Activated CD4-positive, alpha-beta T cell treated with anti-CD3 and anti-CD28 coated beads for 1 hour (primary cell): ENCODE results near the gene THOC2.
"Not testable (repeated sequence)": the region's sequence is repeated elsewhere in the genome, so short reads cannot be mapped to it uniquely, and the experiment has no call there.

Source experiments
- DNase-seq: peaks from one replicate; pipeline ENCODE4 v3.0.0-alpha.2; 2020

THOC2 gene, protein sequence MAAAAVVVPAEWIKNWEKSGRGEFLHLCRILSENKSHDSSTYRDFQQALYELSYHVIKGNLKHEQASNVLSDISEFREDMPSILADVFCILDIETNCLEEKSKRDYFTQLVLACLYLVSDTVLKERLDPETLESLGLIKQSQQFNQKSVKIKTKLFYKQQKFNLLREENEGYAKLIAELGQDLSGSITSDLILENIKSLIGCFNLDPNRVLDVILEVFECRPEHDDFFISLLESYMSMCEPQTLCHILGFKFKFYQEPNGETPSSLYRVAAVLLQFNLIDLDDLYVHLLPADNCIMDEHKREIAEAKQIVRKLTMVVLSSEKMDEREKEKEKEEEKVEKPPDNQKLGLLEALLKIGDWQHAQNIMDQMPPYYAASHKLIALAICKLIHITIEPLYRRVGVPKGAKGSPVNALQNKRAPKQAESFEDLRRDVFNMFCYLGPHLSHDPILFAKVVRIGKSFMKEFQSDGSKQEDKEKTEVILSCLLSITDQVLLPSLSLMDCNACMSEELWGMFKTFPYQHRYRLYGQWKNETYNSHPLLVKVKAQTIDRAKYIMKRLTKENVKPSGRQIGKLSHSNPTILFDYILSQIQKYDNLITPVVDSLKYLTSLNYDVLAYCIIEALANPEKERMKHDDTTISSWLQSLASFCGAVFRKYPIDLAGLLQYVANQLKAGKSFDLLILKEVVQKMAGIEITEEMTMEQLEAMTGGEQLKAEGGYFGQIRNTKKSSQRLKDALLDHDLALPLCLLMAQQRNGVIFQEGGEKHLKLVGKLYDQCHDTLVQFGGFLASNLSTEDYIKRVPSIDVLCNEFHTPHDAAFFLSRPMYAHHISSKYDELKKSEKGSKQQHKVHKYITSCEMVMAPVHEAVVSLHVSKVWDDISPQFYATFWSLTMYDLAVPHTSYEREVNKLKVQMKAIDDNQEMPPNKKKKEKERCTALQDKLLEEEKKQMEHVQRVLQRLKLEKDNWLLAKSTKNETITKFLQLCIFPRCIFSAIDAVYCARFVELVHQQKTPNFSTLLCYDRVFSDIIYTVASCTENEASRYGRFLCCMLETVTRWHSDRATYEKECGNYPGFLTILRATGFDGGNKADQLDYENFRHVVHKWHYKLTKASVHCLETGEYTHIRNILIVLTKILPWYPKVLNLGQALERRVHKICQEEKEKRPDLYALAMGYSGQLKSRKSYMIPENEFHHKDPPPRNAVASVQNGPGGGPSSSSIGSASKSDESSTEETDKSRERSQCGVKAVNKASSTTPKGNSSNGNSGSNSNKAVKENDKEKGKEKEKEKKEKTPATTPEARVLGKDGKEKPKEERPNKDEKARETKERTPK (N-terminal part only)

DNA sequence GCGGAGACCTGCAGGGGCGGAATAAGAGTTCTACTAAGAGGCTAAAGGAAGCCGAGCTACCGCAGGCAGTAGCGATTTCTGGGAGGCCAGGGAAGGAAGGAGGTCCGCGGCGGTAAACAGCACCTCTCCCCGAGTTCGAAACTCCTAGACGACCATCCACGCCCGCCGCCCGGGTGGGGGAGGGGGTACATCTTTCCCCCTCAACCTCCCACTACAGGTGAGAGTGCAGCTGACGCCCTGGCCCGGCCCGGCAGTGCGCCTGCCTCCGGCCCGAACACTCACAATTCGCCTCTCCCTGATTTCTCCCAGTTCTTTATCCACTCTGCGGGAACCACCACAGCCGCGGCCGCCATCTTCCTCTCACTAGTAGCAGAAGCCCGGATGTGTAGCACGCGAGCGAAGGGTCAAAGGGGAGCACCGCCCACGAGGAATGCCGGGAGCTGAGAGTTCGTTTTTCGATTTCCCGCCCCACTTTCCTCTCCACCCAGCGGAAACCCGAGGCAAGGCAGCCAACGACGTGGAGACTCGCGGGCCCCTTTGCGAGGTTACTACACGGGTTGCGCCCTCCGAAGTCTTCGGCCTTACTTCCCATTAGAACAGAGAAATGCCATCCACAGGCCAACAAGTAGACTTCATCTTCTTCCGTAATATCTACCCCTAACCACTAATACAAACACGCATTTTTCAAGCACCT, at the start of gene THOC2:
TSS of gene THOC2 (minus strand) at position 383 of the 694 bp plus-strand sequence. CDS start at position 353, 30 bp downstream.
- DNase-seq: peak; percentile 63

DNA sequence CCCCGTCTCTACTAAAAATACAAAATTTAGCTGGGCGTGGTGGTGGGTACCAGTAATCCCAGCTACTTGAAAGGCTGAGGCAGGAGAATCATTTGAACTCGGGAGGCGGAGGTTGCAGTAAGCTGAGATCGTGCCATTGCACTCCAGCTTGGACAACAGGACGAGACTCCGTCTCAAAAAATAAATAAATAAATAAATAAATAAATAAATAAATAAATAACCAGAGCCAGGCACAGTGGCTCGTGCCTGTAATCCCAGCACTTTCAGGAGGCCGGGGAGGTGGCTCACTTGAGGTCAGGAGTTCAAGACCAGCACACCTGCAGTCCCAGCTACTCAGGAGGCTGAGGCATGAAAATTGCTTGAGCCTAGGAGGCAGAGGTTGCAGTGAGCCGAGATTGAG, 48.9 kb upstream of the THOC2 start:
- not testable (repeated sequence) for DNase-seq

DNA sequence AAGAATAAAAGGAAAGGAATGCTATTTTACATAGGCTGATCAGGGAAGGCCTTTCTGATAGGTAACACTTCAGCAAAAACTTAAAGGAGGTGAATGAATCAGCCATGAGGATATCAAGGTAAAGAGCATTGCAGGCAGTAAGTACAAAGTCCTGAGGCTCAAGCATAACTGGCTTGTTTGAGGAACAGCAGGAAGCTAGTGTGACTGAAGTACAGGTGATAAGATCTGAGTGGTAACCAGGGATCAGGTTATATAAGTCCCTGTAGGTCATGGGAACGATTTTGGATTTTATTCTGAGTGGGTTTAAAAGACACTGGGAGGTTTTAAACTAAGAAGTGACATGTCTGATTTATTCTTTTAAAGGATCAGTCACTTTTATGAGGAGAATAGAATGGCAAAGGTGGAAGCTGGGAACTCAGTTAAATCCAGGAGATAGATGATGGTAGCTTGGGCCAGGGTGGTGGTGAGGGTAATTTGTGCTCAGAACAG, 47.1 kb upstream of the THOC2 start:
- DNase-seq: no peak

DNA sequence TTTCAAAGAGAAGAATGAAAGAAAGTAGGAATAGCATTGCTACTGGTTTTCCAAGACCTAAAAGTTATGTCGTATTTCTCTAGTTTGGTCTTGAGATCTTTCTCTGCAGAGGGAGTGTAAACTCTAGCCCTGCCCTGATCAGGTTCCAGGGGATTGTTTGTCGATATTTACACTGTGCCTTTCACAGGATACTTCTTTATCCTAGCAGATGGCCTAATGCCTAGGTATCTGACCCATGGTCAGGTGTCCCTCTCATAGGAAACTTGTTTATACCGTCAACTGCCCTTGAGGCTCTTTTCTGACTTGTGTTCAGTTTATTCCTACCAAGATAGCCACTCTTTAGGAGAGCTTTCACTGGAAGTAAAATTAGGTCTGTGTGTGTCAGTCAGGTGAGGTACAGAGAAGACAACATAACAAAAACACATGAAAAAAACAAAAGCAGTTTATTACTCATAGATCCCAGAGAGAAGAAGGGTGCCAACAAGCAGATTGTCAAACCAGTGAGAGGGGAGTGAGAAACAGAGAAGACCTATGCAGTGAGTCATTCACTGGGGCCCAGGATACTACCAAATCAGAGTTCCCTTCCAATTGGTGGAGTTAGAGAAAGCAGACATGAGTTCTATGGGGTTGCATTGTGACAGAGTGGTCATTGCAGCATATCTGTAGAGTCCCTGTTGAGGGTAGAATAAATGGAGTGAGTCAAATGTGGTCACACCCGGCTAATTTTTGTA, 40.6 kb upstream of the THOC2 start:
- DNase-seq: no peak

DNA sequence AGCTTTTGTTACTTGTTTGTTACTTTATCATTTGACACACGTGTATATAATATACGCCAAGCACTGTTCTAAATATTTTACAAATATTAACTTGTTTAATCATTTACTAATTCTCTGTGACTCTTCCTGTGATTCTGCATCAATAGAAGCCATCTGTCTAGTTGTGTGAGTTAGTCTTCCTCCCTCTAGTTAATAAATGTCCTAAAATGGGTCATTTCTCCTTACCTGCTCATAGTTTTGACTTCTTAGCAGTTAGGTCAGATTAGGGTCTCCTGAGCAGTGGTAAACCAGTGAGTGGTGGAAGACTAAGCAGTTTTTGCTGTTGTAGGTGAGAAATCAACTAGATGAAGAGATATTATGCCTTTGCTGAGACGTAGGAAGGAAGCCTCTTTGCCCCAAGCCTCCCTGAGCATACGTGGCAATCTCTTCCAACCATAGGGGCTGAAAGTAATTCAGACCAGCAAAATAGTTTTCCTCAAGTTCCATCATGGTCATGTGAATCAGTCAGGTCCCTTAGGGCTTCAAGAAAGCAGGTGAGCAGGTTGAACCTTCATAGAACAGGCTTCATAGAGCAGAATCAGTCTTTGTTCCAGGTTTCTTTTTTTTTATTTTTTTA, 38.7 kb upstream of the THOC2 start:
- no peak for DNase-seq

DNA sequence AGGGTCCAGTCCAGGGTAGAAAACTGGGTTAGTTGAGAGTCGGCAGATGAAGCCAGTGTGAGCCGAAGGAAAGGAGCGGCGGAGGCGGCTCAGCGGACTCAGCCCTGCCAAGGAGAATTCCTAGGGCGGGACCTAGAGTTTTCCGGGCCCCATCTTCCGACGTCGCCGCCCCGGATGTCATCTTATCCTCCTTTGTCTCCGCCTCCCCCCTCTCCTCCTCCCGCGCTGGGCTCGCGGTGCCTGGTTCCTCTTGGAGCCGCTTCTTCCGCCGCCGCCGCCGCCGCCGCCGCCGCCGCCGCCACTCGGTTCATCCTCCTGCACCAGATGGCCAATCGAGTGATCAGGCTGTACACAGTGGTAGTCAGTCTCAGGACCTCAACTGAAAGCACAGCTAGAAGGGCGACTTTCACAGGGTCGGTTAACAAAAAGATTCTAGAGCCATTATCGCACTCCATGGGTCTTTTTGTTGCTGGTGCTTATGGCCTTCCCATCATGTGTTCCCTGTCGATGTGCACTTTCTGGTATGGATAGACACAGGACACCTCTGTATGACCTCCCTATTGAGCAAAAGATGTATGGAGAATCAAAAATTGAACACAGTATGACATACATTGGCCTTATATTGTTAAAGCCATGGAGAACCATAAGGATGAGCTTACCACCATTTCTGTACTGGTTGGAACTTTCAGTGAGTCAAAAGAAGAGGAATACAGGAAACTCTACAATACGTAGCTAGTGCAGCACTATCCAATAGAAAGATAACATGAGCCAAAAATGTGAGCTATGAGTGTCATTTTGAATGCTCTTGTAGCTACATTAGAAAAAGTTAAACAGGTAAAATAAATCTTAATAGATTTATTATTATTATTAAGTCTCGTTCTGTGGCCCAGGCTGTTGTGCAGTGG, 32.4 kb upstream of the THOC2 start:
- peak; percentile 9 for DNase-seq

DNA sequence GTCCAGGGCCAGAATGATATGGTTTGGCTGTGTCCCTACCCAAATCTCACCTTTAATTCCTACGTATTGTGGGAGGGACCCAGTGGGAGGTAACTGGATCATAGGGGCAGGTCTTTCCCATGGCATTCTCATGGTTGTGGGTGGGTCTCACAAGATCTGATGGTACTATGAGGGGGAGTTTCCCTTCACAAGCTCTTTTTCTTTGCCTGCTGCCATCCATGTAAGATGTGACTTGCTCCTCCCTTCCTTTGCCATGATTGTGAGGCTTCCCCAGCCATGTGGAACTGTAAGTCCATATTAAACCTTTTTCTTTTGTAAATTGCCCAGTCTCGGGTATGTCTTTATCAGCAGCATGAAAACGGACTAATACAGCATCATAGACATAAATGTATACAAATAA, 27.0 kb upstream of the THOC2 start:
- not testable (repeated sequence) for DNase-seq

DNA sequence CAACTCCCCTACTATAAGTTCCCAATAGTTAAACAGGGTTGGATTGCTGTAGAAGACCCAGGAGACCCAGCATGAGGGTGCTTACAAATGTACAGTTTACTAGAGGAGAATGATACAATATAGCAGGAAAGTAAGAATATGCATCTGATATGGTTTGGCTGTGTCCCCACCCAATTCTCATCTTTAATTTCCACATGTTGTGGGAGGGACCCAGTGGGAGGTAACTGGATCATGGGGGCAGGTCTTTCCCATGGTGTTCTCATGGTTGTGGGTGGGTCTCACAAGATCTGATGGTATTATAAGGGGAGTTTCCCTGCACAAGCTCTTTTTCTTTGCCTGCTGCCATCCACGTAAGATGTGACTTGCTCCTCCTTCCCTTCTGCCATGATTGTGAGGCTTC, 24.9 kb upstream of the THOC2 start:
- DNase-seq: not testable (repeated sequence)

DNA sequence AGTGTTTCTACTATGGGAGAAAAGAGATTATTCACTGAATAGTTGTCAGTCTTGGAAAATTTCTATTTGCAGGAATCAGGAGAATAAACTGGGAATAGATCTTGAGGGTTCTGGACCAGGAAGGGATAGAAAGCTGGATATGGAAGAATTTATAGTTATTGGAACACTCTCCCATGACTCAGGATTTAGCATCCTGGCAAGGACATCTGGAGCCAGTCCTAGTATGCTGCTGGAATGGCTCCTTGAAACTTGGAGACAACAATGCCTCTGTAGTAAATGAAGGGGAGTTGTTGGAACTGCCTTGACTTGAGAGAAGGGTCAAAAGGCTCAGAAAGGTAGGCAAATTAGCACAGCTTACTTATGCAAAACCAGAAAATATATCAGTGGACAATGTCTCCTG, 23.5 kb upstream of the THOC2 start:
- no peak for DNase-seq

DNA sequence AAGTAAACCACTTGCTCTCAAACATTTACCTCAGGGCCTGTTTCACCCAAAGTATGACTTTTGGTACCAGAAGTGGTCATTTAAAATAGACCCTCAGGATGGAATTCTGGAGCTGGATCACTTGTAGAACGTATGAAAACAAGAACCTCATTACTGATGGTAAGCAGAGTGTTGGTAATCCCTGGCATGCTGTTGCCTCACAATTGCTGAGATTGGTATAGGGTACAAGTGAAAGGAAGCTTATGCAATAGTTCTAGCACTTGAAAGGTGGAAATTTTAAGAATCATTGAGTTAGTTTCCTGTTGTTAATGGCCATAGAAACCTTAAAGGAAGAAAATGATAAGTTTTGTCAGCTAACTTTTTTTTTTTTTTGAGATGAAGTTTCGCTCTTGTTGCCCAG, 22.3 kb upstream of the THOC2 start:
- DNase-seq: no peak

DNA sequence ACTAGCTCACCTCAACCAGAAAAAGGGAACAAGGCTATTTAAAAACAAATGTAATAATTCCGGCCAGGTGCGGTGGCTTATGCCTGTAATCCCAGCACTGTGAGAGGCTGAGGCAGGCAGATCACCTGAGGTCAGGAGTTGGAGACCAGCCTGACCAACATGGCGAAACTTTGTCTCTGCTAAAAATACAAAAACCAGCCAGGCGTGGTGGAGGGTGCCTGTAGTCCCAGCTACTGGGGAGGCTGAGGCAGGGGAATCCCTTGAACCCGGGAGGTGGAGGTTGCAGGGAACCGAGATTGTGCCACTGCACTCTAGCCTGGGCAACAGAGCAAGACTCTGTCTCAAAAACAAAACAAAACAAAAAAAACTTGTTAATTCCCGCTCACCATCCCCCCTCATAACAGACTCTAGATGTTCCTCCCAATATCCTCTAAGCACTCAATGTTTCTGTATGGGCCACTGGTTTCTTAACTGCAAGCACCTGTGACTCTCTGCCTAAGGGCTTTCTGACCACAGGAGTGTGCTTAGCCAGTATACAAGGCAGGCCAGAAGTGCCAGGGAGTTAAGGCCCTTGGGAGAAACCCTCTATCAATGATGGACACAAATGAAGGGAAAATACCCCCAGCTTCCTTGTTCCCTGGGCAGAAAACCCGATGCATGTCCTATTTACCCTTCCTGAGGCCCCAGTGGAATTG, 21.0 kb upstream of the THOC2 start:
- no peak for DNase-seq

DNA sequence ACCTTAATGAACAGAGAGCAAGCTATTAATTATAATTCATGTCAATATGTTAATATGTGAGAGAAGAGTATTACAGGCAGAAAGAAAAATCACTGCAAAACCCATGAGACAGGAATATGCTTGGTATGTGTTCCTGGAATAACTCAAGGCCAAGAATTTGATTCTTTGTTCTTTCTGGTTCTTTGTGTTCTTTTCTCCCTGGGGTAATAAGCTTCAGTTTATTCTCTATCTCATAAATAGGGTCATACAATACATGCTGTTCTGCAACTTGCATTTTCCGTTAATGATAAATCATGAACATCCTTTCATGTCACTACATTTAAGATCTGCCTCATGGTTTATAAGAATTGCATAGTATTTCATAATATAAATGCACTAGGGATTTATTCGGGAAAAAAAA, 16.8 kb upstream of the THOC2 start:
- DNase-seq: no peak

DNA sequence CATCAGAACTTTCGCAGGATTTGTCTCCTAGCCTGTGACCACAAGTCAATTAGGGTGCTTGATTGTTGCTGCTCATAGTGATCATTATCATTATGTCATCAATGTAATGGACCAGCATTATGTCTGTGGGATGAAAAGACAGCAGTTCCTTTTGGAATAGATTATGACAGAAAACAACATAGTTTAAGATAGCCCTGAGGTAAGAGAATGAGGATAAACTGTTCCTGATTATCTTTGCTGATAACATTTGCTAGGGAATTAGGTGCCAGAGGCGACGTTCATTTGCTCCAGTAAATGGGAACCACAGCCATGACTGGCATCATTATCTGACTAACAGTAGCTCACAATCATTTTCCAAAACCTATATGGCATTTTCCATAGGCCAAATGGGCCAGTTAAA, 12.7 kb upstream of the THOC2 start:
- DNase-seq: no peak

DNA sequence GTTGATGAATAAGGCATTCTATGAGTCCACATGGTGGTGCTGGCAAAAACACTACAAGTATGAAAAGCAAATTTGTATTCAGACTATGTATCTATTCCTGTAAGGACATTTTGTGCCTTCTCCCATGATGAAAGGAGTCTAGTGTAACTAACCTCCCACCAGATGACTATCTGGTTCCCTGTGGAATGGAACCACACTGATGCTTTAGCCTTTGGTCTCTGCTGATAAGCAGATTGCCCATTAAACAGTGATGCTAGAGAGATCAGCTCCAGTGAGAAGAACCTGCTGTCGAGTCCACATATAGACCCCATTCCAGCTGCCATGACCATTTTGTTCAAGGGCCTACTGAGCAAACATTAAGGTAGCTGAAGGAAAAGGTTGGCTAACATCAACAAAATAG, 10.5 kb upstream of the THOC2 start:
- DNase-seq: no peak

DNA sequence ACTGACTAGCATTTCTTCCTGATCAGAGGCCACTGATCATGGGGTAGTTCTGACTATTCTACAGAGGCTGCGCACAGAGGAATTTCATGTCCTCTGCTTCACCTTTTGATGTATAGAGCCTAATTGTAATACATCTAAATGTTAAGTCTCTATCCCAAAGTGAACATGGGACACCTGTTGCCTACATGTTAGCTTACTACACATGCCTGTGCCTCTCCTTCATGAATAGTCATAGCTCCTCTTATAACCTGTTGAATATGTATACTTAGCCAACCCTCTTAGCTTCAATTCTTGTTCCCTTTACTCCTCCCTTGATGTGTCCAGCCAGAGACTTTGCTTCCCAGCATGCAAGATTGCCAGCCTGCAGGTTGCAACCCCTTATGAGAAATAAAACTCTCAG, 9.6 kb upstream of the THOC2 start:
- no peak for DNase-seq

DNA sequence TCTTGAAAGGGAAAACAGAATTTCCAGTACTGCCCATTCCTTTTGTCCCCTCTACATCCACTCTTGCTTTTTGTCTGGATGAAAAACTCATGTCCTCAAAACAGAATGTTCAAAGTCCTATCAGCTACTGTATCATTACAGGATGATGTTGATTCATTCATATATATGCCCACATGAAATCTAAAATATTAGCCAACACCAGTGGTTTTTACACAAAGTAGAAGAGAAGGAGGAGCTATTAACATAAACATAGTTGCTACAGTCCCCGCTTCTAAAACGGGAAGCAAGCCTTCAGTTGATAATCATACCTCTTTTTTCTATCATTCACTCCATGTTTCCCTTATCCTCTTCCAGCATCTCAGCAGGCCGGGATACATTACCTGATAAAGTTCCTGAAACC, 7.7 kb upstream of the THOC2 start:
- no peak for DNase-seq

DNA sequence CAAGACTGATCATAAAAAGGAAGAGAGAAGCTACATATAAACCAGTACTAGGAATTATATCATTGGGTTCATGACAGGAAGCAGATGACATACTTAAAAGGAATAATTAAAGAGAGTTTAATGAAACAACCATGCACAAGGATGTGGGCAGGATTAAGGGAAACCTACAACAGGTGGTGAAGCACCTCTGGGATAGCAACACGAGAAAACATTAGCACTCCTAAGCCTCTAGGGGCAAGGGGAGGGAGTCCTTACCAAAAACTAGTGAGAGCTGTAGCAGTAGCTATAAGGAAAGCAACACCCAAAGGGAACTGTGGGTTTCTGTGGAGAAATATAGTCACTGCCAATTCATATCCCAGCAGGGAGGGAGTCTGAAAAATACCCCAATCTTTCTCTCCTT, 7.2 kb upstream of the THOC2 start:
- no peak for DNase-seq

DNA sequence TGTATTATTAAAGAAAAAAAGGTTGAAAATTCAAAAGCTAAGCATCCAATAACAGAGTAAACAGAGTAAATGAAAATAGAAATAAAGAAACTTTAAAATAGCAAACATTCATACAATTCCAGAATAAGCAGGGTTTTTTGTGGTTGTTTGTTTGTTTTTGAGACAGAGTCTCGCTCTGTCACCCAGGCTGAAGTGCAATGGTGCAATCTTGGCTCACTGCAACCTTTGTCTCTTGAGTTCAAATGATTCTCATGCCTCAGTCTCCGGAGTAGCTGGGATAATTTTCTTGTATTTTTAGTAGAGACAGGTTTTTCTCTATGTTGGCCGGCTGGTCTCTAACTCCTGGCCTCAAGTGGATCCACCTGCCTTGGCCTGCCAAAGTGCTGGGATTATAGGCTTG, 6.6 kb upstream of the THOC2 start:
- no peak for DNase-seq

DNA sequence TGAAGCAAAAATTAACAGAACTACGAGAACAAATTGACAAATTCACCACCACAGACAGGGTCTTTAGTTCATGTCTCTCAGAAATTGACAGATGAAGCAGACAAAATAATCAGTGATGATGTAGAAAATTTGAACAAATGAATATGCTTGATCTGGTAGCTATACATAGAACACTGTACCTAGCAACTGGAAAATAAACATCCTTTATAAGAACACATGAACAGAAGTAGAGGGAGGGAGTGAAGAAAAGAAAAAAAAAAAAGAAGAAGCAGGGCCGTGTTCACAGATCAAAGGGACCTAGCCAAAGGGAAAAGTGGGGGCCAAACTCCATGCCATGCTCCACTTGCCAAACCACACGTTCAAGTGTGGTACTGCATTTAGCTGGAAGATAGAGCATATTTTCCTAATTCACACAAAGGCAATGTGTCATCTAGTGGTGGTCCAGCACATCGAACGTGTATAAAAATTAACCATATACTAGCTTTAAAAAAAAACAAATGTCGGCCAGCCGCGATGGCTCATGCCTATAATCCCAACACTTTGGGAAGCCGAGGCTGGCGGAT, 5.6 kb upstream of the THOC2 start:
- no peak for DNase-seq
